ENCODE results near the gene ME1.

ME1 gene

DNA sequence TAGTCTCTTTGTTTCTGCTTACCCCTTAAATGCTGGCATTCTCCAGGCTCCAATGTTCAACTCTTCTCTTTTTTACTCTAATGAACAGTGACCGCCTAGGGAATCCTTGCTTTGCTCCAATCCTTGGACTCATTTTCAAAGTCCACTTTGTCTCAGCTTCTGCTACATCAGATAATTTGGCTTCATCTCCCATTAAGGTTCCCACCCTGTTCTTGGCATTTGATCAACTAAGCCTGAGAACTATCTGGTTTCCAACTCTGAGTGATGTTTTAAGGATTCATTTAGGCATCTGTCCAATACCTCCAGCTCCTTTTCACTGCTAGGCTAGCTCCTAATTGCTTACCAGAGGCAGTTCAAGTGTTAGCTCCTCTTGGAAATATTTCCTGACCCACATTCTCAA, 64.9 kb downstream of the ME1 start:
- TF ChIP-seq TAF1 (IDR thresholded peaks at IDR 0.05; ENCODE audit: borderline replicate concordance, insufficient read depth, low read length) (no peak), POLR2AphosphoS5 (IDR thresholded peaks at IDR 0.05; ENCODE audit: low read depth, low read length) (no peak)

DNA sequence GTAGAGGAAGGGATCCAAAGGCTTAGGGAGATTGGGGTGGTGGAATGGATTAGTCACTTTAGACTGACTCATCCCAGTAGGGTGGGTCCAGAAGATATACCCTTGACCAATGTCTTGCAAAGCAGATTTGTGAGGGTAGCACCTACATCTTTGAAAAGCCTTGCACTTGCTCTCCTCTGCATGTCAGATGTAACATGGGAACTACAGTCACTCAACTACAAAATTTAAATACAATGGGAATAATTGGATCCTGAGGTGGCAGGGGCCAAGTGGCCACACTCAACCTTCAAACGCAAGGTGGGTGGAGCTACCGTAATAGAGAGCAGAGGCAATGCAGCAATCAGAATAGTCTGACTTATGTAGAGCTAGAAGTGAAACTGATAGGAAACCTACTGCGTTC, 71.2 kb downstream of the ME1 start:
- TF ChIP-seq TAF1 (IDR thresholded peaks at IDR 0.05; ENCODE audit: borderline replicate concordance, insufficient read depth, low read length), result no peak
- no peak for TF ChIP-seq POLR2AphosphoS5 (IDR thresholded peaks at IDR 0.05; ENCODE audit: low read depth, low read length)
- no peak for TF ChIP-seq FOXP2 (optimal IDR thresholded peaks at IDR 0.05; ENCODE audit: borderline replicate concordance, extremely low read depth, extremely low read length, insufficient read depth)
- TF ChIP-seq SIN3A (IDR thresholded peaks at IDR 0.05; ENCODE audit: borderline replicate concordance, insufficient read depth, low read length), result no peak
- TF ChIP-seq, protein P1, sequence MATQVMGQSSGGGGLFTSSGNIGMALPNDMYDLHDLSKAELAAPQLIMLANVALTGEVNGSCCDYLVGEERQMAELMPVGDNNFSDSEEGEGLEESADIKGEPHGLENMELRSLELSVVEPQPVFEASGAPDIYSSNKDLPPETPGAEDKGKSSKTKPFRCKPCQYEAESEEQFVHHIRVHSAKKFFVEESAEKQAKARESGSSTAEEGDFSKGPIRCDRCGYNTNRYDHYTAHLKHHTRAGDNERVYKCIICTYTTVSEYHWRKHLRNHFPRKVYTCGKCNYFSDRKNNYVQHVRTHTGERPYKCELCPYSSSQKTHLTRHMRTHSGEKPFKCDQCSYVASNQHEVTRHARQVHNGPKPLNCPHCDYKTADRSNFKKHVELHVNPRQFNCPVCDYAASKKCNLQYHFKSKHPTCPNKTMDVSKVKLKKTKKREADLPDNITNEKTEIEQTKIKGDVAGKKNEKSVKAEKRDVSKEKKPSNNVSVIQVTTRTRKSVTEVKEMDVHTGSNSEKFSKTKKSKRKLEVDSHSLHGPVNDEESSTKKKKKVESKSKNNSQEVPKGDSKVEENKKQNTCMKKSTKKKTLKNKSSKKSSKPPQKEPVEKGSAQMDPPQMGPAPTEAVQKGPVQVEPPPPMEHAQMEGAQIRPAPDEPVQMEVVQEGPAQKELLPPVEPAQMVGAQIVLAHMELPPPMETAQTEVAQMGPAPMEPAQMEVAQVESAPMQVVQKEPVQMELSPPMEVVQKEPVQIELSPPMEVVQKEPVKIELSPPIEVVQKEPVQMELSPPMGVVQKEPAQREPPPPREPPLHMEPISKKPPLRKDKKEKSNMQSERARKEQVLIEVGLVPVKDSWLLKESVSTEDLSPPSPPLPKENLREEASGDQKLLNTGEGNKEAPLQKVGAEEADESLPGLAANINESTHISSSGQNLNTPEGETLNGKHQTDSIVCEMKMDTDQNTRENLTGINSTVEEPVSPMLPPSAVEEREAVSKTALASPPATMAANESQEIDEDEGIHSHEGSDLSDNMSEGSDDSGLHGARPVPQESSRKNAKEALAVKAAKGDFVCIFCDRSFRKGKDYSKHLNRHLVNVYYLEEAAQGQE (IDR thresholded peaks at IDR 0.05; ENCODE audit: insufficient read depth in 1 of 2, low read depth in 2 of 2, low read length in 2 of 2), result no peak

DNA sequence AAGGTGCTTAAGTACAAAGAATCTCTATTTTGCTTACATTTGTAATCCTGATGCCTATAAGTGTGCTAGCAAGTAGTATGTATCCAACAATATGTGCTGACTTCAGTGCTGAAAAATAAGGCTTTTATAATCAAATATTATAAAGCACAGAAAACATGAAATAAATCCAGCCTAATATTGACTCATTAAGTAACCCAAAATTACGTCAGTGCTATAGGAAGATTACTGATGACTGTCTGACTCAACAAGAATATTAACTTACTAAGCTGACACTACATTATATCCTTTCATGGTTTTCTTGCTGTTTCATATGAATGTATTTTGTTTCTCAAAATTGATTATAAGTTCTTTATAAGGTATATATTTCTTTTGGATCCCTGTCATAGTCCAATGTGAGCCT, 76.1 kb downstream of the ME1 start:
- TF ChIP-seq TAF1 (IDR thresholded peaks at IDR 0.05; ENCODE audit: borderline replicate concordance, insufficient read depth, low read length) (no peak), POLR2AphosphoS5 (IDR thresholded peaks at IDR 0.05; ENCODE audit: low read depth, low read length) (no peak), FOXP2 (optimal IDR thresholded peaks at IDR 0.05; ENCODE audit: borderline replicate concordance, extremely low read depth, extremely low read length, insufficient read depth) (no peak), SIN3A (IDR thresholded peaks at IDR 0.05; ENCODE audit: borderline replicate concordance, insufficient read depth, low read length) (no peak)
- TF ChIP-seq, protein P1 (IDR thresholded peaks at IDR 0.05; ENCODE audit: insufficient read depth in 1 of 2, low read depth in 2 of 2, low read length in 2 of 2), result no peak

DNA sequence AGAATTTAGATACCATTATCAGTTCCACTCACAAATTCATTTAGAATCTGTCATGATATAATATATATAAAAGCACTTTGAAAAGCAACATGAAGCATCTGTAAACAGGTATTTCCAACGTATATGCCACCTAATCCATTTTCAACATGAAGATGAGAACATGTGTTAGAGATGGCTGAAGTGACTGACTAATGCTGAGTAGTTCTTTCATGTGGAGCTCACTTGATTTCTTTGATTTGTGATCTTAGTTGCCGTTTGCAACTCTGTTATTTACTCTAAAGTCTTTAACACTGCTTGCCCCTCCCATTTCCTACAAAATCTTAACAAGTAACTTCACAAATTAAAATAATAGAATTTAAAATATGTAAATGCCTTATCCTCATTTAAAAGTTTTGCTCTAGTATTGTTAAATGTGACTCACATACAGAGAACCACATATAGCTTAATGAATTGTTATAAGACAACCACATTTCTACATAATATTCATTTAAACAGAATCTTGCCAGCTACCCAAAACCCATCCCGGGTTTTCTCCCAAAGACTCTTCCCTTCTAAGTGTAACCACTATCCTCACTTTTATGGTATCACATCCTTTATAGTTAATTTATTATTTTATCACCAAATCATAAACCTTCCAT, 78.3 kb downstream of the ME1 start:
- TF ChIP-seq TAF1 (IDR thresholded peaks at IDR 0.05; ENCODE audit: borderline replicate concordance, insufficient read depth, low read length) (no peak), POLR2AphosphoS5 (IDR thresholded peaks at IDR 0.05; ENCODE audit: low read depth, low read length) (no peak), SIN3A (IDR thresholded peaks at IDR 0.05; ENCODE audit: borderline replicate concordance, insufficient read depth, low read length) (no peak), FOXP2 (optimal IDR thresholded peaks at IDR 0.05; ENCODE audit: borderline replicate concordance, extremely low read depth, extremely low read length, insufficient read depth) (no peak)
- TF ChIP-seq, protein P1 (IDR thresholded peaks at IDR 0.05; ENCODE audit: insufficient read depth in 1 of 2, low read depth in 2 of 2, low read length in 2 of 2), result no peak

DNA sequence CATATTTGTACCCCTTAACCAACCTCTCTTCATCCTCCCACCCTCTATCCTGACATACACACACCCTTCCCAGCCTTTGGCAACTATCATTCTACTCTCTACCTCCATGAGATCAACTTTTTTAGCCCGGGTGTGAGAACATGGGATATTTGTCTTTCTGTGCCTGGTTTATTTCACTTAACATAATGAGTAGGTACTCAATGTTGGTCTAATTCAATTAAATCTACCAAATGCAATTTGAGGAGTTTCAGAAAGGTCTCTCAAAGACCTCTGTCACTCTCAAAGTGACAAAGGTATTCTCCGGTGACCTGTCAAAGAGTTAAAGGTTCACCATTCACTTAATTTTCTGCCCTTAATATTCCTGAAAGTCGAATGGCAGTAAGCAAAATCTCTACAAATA, 87.7 kb downstream of the ME1 start:
- TF ChIP-seq, protein P1 (IDR thresholded peaks at IDR 0.05; ENCODE audit: insufficient read depth in 1 of 2, low read depth in 2 of 2, low read length in 2 of 2), result no peak
- TF ChIP-seq FOXP2 (optimal IDR thresholded peaks at IDR 0.05; ENCODE audit: borderline replicate concordance, extremely low read depth, extremely low read length, insufficient read depth) (no peak), TAF1 (IDR thresholded peaks at IDR 0.05; ENCODE audit: borderline replicate concordance, insufficient read depth, low read length) (no peak), SIN3A (IDR thresholded peaks at IDR 0.05; ENCODE audit: borderline replicate concordance, insufficient read depth, low read length) (no peak), POLR2AphosphoS5 (IDR thresholded peaks at IDR 0.05; ENCODE audit: low read depth, low read length) (no peak)
